Right renal cortex interstitium (tissue), 3 donors: ENCODE data around the gene COASY. TPM values are rescaled to one million over a fixed set of nuclear protein-coding genes. Genes with fewer than 3 reads are reported as not detected.

Source experiments
- DNase-seq, 3 donors: peaks; one replicate each; pipeline ENCODE4 v3.0.0-alpha.2; 2013; ENCODE audit warnings: low read depth in 3 of 3, low spot score in 2 of 3
- polyA plus RNA-seq, 3 donors: library from polyadenylated mRNA; unstranded; fragments of 120-200 nt; gene quantifications; one replicate each; pipeline ENCODE4 v1.2.1, GENCODE V29; 2013; ENCODE audit not compliant: insufficient read length in 3 of 3

COASY gene
- polyA plus RNA-seq, 3 donors, result 54.0 to 58.4 (median 54.8) TPM

DNA sequence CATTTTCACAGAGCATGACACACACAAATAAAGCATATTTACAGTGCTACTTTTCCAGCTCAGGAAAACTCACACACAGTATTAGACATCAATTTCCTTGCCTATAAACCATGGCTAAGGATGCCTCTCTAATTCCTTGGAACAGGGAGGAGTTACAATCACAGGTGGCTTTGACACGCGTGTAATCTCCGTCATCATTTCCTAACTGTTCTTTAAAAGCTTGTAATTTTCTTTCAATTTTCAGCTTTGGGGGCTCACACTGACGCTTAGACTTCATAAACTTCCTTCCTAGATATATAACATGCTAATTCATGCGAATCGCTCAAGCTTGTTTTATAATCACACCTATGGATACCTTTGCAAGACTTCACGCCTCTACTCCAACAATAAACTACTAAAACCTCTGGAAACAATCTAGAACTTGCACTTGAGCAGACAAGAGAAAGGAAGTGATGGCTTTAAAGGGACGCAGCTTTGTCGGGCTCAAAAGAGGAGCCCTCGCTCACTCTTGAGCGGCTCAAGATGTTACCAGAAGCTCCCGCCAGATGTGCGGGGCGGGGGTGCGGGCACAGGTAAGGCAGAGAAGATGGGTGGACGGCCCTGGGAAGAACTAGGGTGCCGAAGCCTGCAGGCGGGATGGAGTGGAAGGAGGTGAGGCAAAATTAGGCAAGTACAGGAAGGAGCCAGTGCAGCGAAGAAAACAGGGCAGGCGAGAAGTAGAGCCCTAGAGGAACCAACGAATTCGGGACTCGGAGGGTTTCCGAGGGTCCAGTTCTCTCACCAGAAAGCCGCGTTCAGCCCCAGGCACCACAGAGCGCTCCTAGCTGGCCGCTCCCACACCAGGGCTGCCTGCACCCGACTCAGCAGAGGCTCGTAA lies 46.6 kb downstream of the COASY start:
- peak in 1 of 3 donors; percentile 27 for DNase-seq

DNA sequence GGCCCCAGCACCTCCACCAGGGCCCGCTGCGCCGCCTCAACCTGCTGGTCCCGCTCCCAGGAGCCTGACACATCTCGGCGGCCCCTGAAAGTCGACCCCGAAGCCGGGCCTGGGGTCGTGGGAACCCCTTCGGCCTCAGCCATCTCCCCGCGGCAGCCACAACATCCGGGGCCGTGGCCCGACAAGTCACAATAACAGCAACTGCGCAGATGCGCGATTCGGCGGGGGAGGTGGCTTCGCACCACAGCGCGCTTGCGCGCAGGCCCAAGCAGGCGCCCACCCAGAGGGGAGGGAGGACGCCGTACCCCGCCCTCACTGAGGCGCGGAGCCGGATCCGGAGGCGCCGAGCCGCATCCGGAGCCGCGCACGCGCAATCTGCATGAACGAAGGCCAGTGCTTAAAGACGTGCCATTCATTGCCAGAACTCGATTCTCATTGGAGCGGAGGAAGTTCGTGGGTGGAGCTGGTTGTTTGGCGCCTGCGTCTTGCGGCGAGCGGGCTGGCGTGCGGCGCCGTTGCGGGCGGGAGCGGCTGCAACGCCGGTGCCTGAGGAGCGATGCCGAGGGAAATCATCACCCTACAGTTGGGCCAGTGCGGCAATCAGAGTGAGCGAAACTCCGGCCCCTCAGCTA lies 47.4 kb downstream of the COASY start, which contains the start of the genes RETREG3 and TUBG1:
Gene RETREG3, minus strand, starts transcription at position 193 of the 632 bp plus-strand sequence. Its CDS starts 50 bp downstream, at position 143.
Gene TUBG1, plus strand, starts transcription at position 502 of the 632 bp plus-strand sequence. Its CDS starts 55 bp downstream, at position 557.
- DNase-seq, result peak; percentile 97 to 99 (median 97)

DNA sequence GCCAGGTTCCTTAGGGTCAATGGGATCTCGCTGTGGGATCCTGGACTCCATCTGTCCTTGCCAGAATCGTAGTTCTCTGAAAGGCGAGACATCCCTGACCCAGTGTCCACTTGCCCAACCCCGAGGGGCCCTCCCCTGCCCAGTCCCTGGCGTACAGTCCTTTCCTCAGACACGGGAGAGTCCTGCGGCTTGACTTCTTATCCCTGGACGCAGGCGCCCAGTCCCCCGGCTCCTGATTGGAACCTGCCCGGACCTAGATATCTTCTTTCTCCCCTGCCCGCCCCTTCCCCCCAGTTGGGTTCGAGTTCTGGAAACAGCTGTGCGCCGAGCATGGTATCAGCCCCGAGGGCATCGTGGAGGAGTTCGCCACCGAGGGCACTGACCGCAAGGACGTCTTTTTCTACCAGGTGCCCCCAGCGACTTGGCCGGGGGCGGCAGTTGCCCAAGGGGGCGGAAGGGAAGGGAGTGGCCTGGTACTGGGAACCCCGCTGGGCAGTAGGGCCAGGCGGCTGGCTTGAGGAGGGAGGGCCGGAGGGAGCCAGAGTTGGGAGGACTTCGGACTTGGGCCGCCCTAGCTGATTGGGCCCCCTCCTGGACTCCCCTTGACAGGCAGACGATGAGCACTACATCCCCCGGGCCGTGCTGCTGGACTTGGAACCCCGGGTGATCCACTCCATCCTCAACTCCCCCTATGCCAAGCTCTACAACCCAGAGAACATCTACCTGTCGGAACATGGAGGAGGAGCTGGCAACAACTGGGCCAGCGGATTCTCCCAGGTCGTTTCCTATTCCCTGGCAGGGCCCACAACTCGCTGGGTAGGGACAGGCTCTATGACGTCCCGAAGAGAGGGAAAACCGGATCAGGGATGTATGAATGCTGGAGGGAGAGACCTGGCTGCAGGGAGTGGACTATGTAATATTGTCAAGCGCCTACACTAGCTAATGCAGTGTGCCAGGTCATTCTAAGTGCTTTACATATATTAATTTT lies 48.2 kb downstream of the COASY start:
- peak in 1 of 3 donors; percentile 21 for DNase-seq

DNA sequence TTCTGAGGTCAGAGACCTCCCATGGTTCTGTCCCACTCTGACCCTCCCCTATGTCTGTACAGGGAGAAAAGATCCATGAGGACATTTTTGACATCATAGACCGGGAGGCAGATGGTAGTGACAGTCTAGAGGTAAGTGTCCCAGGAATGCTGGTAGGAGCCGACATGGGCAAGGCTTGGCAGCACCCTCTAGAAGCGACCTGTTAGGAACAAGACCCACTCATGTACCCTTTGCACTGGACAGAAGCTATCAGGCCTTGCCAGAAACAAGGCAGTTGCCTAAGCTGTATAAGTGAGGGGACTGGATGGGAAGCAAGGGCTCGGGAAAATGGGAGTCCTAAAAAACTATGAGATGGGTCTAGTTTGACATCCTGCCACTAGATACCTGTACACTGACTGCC lies 50.1 kb downstream of the COASY start:
- no peak for DNase-seq

DNA sequence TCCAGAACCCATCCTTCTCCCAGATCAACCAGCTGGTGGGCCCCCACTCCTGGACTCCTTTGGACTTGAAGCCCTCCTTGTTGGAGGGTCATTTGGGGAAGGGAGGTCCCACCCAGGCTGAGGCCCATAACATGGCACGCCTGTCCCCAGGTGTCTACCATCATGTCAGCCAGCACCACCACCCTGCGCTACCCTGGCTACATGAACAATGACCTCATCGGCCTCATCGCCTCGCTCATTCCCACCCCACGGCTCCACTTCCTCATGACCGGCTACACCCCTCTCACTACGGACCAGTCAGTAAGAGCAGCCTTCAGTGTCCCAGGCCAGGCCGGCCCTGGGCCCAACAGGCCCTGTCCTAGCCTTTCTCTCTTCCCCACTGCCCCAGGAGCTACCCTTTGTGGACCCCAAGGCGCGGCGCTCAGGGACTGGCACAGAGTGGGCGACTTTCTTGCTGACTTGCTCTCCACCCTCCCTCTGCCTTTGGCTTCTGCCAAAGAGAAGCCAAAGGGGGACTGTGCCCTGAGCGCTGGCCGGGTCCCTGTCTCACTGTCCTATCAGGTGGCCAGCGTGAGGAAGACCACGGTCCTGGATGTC lies 51.8 kb downstream of the COASY start:
- DNase-seq, result no peak

Other genes with a start within 250 kb of the COASY start
- gene STAT3, start 173.7 kb upstream of the COASY start, polyA plus RNA-seq, result 10 to 100 TPM; 53.3 to 57.0 (median 55.3) TPM
- 10 to 100 TPM; 55.5 to 64.4 (median 59.5) TPM for gene CAVIN1, start 138.9 kb upstream of the COASY start, polyA plus RNA-seq
- gene ATP6V0A1, start 103.3 kb upstream of the COASY start, polyA plus RNA-seq, result 10 to 100 TPM; 44.0 to 51.5 (median 48.6) TPM
- gene NAGLU, start 25.9 kb upstream of the COASY start, polyA plus RNA-seq, result 10 to 100 TPM; 18.1 to 22.8 (median 20.4) TPM
- gene HSD17B1, start 9.2 kb upstream of the COASY start, polyA plus RNA-seq, result 1 to 10 TPM; 3.0 to 4.1 (median 3.6) TPM
- gene MLX, start 5.0 kb downstream of the COASY start, polyA plus RNA-seq, result 10 to 100 TPM; 33.9 to 35.7 (median 34.7) TPM
- 10 to 100 TPM; 16.3 to 21.5 (median 19.0) TPM for gene PSMC3IP, start 15.6 kb downstream of the COASY start, polyA plus RNA-seq
- 10 to 100 TPM; 43.1 to 44.1 (median 43.3) TPM for gene RETREG3, start 47.2 kb downstream of the COASY start, polyA plus RNA-seq
- 10 to 100 TPM; 53.5 to 63.6 (median 54.5) TPM for gene TUBG1, start 47.5 kb downstream of the COASY start, polyA plus RNA-seq
- 10 to 100 TPM; 19.5 to 20.7 (median 20.0) TPM for gene TUBG2, start 97.1 kb downstream of the COASY start, polyA plus RNA-seq
- 10 to 100 TPM; 11.0 to 12.7 (median 11.5) TPM for gene PLEKHH3, start 114.8 kb downstream of the COASY start, polyA plus RNA-seq
- gene CCR10, start 119.7 kb downstream of the COASY start, polyA plus RNA-seq, result 1 to 10 TPM in 2 of 3 donors, under 1 TPM in 1; 0.87 to 1.1 (median 1.0) TPM
- 1 to 10 TPM; 6.4 to 7.1 (median 7.0) TPM for gene CNTNAP1, start 120.4 kb downstream of the COASY start, polyA plus RNA-seq
- 10 to 100 TPM; 37.3 to 44.1 (median 40.8) TPM for gene EZH1, start 182.9 kb downstream of the COASY start, polyA plus RNA-seq
- gene RAMP2, start 199.1 kb downstream of the COASY start, polyA plus RNA-seq, result 10 to 100 TPM; 87.3 to 96.7 (median 92.2) TPM
- 100 to 1,000 TPM in 1 of 3 donors, 10 to 100 TPM in 2; 95.3 to 105 (median 97.8) TPM for gene VPS25, start 211.3 kb downstream of the COASY start, polyA plus RNA-seq
- gene WNK4, start 218.5 kb downstream of the COASY start, polyA plus RNA-seq, result 10 to 100 TPM in 2 of 3 donors, 1 to 10 TPM in 1; 8.7 to 11.2 (median 11.0) TPM
- 100 to 1,000 TPM; 162 to 191 (median 178) TPM for gene COA3, start 236.6 kb downstream of the COASY start, polyA plus RNA-seq
- gene CNTD1, start 236.7 kb downstream of the COASY start, polyA plus RNA-seq, result 1 to 10 TPM; 1.6 to 2.0 (median 1.7) TPM